ENCODE data around the gene ADAP1.
"Not testable (repeated sequence)": the region's sequence is repeated elsewhere in the genome, so short reads cannot be mapped to it uniquely, and the experiment has no call there.

The ADAP1 gene

DNA sequence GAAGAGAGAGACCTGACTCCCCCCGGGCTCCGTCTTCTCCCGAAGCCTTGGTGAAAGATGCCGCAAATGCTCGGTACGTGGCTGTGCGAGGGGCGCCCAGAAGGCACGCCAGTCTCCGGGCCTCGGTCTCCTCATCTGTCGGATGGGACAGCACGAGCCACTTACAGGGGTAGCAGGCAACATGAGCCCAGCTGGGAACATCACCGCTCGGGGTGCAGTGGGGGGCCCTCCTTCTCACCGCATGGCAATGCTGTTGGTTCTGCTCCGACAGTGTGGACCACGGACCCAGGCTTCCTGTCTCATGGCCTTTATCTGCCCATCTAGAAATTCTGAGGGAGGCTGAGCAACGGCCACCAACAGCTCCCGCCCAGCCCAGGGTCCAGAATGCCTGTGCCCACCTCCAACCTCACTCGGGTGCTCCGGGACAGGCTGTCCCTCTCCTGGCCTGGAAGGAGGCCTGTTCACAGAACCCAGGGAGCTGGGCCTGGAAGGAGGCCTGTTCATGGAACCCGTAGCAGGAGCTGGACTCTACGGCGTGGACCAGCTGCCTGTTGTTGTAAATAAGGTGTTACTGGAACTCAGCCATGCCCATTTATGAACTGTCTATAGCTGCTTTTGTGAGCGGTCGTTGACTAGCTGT, 15.8 kb downstream of the ADAP1 start:
- no peak for DNase-seq (ENCODE audit: low read depth)

DNA sequence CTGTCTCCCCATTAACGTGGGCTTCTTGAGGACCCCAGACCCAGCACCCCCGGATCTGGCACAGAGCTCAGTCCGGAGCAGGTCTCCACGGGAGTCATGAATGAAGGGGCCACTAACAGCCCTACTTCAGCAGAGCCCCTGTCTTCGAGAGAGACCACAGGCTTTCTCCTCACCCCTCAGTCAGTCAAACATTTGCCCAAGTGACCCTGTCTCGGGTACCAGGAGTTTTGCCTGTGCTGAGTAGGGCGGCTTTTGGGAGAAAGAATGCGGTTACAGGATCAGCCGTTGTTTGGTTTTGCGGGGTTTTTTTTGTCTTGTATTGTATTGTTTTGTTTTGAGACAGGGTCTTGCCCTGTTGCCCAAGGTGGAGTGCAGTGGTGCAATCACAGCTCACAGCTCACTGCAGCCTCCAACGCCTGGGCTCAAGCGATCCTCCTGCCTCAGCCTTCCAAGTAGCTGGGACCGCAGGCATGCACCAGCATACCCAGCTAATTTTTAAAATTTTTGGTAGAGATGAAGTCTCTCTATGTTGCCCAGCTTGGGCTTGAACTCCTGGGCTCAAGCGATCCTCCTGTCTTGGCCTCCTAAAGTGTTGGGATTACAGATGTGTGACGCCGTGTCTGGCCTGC, 16.5 kb downstream of the ADAP1 start:
- no peak for DNase-seq (ENCODE audit: low read depth)

DNA sequence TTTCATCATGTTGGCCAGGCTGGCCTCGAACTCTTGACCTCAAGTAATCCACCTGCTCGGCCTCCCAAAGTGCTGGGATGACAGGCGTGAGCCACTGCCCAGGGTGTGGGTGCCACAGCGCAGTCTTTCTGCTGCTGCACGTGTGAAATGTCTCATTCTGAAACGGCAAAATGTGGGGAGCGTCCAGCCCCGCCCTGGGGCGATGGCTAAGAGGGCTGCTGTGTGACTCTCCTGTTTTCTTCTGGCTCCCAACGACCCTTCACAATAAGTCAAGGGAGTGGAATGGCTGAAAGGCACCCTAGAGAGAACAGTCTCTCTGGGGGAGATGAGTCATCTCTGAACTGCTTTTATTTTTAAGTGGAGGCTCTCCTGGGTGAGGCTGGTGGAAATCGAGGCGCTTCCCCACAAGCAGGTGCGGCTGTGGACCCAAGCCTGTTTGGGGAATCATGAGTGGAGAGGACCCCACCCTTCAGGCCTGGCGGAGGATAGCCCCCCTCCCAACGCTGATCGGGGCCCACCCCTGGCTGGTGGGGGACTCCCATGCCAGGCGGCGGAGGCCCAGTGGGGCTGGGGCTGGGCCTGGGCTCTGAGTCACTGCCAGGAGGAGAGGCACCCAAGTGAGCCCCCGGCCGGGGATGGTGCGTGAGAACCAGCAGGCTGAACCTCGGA, 18.0 kb downstream of the ADAP1 start:
- DNase-seq (ENCODE audit: low read depth): no peak

DNA sequence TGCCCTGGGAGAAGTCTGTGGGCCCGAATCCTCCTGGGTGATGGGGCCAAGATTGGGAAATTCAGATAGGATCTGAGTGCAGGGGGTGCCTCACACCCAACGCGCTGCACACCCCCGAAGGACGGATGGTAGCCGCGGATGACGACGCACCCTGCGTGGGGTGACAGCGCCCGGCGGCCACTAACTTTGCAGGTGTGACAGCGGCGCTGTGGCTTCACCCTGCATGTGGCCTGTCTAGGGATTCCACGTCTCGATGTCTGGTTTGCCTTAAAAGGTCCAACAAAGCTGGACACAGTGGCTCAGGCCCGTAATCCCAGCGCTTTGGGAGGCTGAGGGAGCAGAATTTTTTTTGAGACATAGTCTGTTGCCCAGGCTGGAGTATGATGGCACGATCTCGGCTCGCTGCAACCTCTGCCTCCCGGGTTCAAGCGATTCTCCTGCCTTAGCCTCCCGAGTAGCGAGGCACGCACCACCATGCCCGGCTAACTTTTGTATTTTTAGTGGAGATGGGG, 18.6 kb downstream of the ADAP1 start:
- DNase-seq (ENCODE audit: low read depth): no peak

- no peak for DNase-seq (ENCODE audit: low read depth)
Measured at GRCh38 chr7:935164-935873, 19.2 kb downstream of the ADAP1 start.

DNA sequence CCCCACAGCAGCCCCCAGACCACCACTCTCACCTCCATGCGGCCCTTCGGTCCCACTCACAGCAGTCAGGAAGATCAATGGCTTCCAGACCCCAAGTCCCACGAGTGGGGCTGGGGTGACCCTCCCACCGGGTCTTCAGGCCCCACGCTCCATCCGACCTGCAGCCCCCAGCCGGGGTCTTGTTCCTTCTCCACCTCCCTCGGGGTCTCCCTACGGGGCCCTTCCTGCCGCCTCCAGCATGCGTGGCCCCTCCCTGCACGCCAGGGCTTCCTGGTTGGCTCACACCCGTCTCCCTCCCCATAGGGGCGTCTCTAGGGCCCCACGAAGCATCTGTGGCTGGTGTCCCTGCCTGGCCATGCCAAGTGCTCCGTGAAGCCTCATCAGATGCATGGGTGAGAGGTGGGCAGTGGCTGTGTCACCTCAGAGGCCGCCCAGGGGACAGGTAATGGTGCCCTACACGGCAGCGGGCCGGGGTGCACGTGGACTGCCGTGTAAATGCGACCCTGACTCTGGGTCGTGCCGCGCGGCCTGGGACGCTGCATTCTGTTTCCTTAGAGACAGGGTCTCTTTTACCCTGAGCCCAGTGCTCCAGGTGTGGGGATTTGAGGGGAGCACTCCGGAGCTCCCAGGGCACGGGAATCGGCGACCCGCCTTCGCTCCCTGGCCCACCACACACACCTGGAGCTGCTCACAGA, 19.9 kb downstream of the ADAP1 start:
- no peak for DNase-seq (ENCODE audit: low read depth)

DNA sequence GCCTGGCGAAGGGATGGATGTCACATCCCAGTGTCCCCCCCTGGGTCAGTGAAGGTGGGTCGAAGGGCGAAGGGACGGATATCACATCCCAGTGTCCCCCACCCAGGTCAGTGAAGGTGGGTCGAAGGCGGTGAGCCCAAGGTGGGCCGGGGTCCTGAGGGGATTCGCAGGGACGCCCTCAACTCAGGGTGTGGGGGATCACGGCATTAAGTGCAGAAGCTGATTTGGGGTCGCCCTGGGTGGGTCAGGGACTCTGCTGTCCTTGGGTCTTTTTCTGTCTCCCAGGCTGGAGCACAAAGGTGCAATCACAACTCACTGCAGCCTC, 21.9 kb downstream of the ADAP1 start:
- no peak for DNase-seq (ENCODE audit: low read depth)

DNA sequence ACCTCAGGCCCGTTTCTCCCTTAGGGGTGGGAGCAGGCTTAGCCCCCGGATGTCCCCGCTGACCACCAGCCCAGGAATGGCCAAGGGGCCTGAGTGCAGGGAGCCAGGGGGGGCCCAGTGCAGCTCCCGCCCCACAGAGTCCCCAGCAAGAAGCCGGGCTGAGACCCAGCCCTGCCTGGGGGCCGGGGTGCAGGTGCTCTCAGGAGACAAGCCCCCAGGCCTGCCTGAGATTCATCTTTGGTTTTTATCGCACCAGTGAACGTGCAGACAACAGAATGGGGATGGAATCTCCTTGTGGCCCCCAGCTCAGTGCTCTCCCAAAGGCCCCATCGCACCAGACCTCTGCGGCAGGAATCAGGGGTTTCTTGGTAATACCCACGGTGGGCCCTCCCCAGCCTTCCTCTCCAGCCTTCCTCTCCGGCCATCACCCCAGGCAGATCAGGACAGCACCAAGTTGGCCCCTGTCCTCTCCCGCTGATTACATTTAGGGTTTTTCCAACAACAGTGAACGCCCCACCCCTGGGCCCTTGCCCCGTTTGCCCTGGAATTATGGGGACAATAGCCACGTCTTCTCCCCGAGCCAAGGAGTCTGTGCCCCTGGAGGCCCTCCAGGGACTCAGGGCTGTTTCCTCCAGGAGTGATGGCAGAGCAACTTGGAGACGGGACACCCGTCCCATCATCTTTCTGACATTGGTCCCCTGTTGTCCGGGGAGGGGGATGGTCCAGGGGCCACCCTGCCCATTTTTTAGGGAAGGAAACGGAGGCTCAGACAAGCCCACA, 22.4 kb downstream of the ADAP1 start:
- no peak for DNase-seq (ENCODE audit: low read depth)

GRCh38 chr7:930975-931758, 23.3 kb downstream of the ADAP1 start:
- no peak for DNase-seq (ENCODE audit: low read depth)

- no peak for DNase-seq (ENCODE audit: low read depth)
Measured at GRCh38 chr7:929311-929711, 25.2 kb downstream of the ADAP1 start.

- DNase-seq (ENCODE audit: low read depth): no peak
Measured at GRCh38 chr7:927031-927671, 27.3 kb downstream of the ADAP1 start.

- no peak for DNase-seq (ENCODE audit: low read depth)
Measured at GRCh38 chr7:926061-927030, 28.1 kb downstream of the ADAP1 start.

GRCh38 chr7:925601-926000, 28.9 kb downstream of the ADAP1 start:
- DNase-seq (ENCODE audit: low read depth): no peak

DNA sequence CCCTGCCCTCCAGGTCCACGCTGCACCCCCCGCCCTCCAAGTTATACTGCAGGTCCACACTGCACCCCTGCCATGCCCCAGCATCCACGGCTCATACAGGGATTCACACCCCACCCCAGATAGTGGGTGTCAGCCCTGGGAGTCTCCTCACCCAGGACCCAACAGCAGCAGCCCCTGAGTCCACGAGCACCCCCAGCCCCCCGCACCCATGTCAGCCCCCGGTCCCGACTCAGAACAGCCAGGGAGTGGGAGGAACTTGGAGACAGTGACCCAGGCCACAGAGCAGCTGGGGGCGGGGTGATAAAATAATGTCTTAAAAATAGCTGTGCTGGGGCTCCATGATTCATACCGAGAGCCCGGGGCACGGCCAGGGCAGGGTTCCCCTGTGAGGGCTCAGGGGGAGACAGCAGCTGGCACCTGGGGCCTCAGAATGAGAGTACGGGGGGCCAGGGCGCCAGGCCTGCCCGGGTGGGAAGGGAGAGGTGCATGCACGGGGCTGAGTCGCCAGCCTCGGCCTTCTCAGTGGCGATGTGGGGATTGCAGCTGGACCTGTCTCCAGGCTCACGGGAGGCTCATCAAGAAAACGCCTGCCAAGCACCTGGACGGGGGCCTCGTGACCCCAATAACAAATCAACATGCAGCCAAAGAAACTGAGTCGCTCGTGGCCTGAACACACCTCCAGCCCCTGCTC, 29.8 kb downstream of the ADAP1 start:
- DNase-seq (ENCODE audit: low read depth): no peak

GRCh38 chr7:924042-924441, 30.4 kb downstream of the ADAP1 start:
- not testable (repeated sequence) for DNase-seq (ENCODE audit: low read depth)

DNA sequence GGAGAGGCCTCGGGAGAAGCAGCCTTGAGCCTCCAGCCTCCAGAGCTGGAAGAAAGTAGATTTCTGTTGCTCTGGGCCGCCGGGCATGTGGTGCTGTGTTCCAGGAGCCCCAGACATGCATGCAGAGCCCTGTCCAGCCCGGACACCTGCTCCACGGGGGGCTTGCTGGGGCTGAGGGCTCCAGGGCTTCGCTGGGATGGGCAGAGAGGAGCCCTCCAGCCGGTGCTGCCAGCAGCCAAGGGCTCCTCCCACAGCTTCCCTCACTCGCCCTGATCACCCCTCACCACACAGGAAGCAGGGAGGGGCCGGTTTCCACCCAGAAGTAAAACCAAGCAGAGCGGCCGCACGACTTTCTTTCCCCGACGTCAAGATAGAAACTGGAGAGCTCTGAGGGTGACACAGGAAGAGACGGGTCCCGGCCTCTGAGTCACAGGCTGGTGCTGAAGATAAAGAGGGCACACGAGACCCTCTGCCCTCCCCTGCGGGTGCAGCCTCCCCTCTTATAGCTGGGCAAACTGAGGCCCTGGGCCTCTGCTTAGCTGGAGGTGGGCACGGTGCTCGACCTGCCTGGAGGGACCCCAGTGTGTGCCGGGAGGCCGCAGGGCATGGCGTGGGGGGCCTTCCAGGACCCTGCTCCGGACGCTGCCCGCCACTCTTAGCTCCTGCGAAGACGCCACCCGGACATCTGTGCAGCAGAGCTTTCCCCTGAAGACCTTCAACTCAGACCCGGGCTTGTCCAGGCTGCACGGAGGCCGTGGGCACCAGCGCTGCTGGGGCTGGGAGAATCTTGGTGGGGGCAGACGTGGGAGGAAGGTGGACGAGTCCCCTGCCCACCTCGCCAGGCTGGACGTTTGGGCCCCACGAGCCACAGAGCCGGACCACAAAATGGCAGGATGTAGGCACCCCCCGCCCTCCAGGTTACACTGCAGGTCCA, 31.1 kb downstream of the ADAP1 start:
- no peak for DNase-seq (ENCODE audit: low read depth)
